Astrocyte of the spinal cord (primary cell): ENCODE results near the gene ZNRF3.

Experiments used
- DNase-seq: peaks from one replicate; pipeline ENCODE4 v3.0.0; 2011; ENCODE audit warnings: low read depth, low spot score
- H3K4me3 ChIP-seq: 2 replicates; pipeline ENCODE4 v1.5.1; 2011; ENCODE audit warnings: low read depth, mild to moderate bottlenecking, low read length, moderate library complexity
- CTCF ChIP-seq: IDR thresholded peaks from 2 replicates; pipeline ENCODE4 v1.5.1; 2012; ENCODE audit warnings: low read depth, mild to moderate bottlenecking, low read length, inconsistent platforms
- in situ Hi-C: cut with HindIII; loops from 2 replicates; pipeline ENCODE4 v1.10.0; 2017; ENCODE audit warnings: low sequenced_read_pairs

The ZNRF3 gene

GRCh38 chr22:28998681-28999080, 115.3 kb downstream of the ZNRF3 start:
- no peak overlapping the region for H3K4me3 ChIP-seq
- DNase-seq = no peak
- in situ Hi-C loops = no loop called here
- no peak for TF ChIP-seq CTCF

GRCh38 chr22:28999510-28999909, 116.1 kb downstream of the ZNRF3 start:
- no peak for DNase-seq
- no peak for TF ChIP-seq CTCF
- H3K4me3 ChIP-seq = no peak overlapping the region
- in situ Hi-C loops = no loop called here

GRCh38 chr22:28999919-29000556, 116.7 kb downstream of the ZNRF3 start:
- no peak for TF ChIP-seq CTCF
- H3K4me3 ChIP-seq = no peak overlapping the region
- in situ Hi-C loops = no loop called here
- no peak for DNase-seq

GRCh38 chr22:29000641-29001040, 117.3 kb downstream of the ZNRF3 start:
- in situ Hi-C loops = no loop called here
- H3K4me3 ChIP-seq = no peak overlapping the region
- TF ChIP-seq CTCF = no peak
- DNase-seq = no peak

- in situ Hi-C loops = no loop called here
- no peak for DNase-seq
- no peak for TF ChIP-seq CTCF
- H3K4me3 ChIP-seq = no peak overlapping the region
Observed at GRCh38 chr22:29002603-29003002, 119.2 kb downstream of the ZNRF3 start.

- H3K4me3 ChIP-seq = no peak overlapping the region
- no peak for DNase-seq
- TF ChIP-seq CTCF = no peak
- in situ Hi-C loops = no loop called here
Observed at GRCh38 chr22:29003552-29003951, 120.2 kb downstream of the ZNRF3 start.
